OCI-LY7 (cell line): ENCODE measurements around the gene PRLHR. TPM values are rescaled to one million over a fixed set of nuclear protein-coding genes. Genes with fewer than 3 reads are reported as not detected.

ENCODE experiments used
- BruUV-seq: library from RNA; stranded (reverse); fragments of 400-500 nt; replicated peaks from 2 replicates; lab custom pipeline; 2021; lab: Mats Ljungman, UMichigan
- CTCF ChIA-PET: fragments of 300-600 bp; sonication (Branson Sonifier 250); formaldehyde crosslinking; loops from one replicate; lab custom pipeline; 2022; ENCODE audit warnings: antibody characterized with exemption; ENCODE audit not compliant: unreplicated experiment; lab: Charles Lee
- POLR2A ChIA-PET: fragments of 300-600 bp; sonication (Branson Sonifier 250); formaldehyde crosslinking; loops from one replicate; lab custom pipeline; 2022; ENCODE audit warnings: antibody characterized with exemption; lab: Charles Lee
- DNase-seq: peaks from one replicate; pipeline ENCODE4 v3.0.0-alpha.2; 2015; ENCODE audit warnings: low spot score
- H2AFZ ChIP-seq: fragments of 200-600 bp; sonication (generic), shearing (Covaris generic); 2 replicates; pipeline ENCODE4 v1.6.1; 2014; ENCODE audit warnings: mild to moderate bottlenecking, antibody characterized with exemption, low read length, moderate library complexity
- H3K27ac ChIP-seq: fragments of 200-600 bp; sonication (generic); 2 replicates; pipeline ENCODE4 v1.5.1; 2014; ENCODE audit warnings: mixed run types, low read depth, mild to moderate bottlenecking, moderate library complexity, low read length, inconsistent platforms; ENCODE audit not compliant: poor library complexity, severe bottlenecking
- H3K36me3 ChIP-seq: fragments of 200-600 bp; sonication (generic); 2 replicates; pipeline ENCODE4 v1.6.1; 2014; ENCODE audit warnings: mild to moderate bottlenecking, antibody characterized with exemption, low read length, moderate library complexity, mixed read lengths; ENCODE audit not compliant: insufficient read depth
- H3K4me1 ChIP-seq: fragments of 200-600 bp; sonication (generic); 2 replicates; pipeline ENCODE4 v1.5.1; 2014; ENCODE audit warnings: mild to moderate bottlenecking, low read length; ENCODE audit not compliant: insufficient read depth, poor library complexity, severe bottlenecking
- H3K4me2 ChIP-seq: fragments of 200-600 bp; sonication (generic); 2 replicates; pipeline ENCODE4 v1.6.1; 2014; ENCODE audit warnings: mild to moderate bottlenecking, low read length
- H3K4me3 ChIP-seq: fragments of 200-600 bp; sonication (generic); 2 replicates; pipeline ENCODE4 v1.5.1; 2014; ENCODE audit warnings: mild to moderate bottlenecking, low read depth, low read length; ENCODE audit not compliant: poor library complexity, severe bottlenecking
- H3K79me2 ChIP-seq: fragments of 200-600 bp; sonication (generic); 2 replicates; pipeline ENCODE4 v1.6.1; 2016; ENCODE audit warnings: low read depth, mild to moderate bottlenecking, low read length, moderate library complexity, mixed read lengths; ENCODE audit not compliant: insufficient read depth
- H3K9me2 ChIP-seq: fragments of 200-600 bp; sonication (generic); 2 replicates; pipeline ENCODE4 v1.6.1; 2016; ENCODE audit warnings: mild to moderate bottlenecking, low read length, mixed read lengths; ENCODE audit not compliant: insufficient read depth
- H3K9me3 ChIP-seq: fragments of 200-600 bp; sonication (generic); 2 replicates; pipeline ENCODE4 v1.6.1; 2014; ENCODE audit warnings: mild to moderate bottlenecking, mixed run types, low read length, mixed read lengths
- H4K20me1 ChIP-seq: fragments of 200-600 bp; sonication (generic); 2 replicates; pipeline ENCODE4 v1.6.1; 2014; ENCODE audit warnings: mild to moderate bottlenecking, antibody characterized with exemption, low read length, moderate library complexity, mixed read lengths; ENCODE audit not compliant: insufficient read depth
- CTCF ChIP-seq: fragments of 200-600 bp; sonication (generic); conservative IDR thresholded peaks from 2 replicates; pipeline ENCODE4 v1.5.1; 2014; ENCODE audit warnings: mild to moderate bottlenecking, antibody characterized with exemption, low read length, moderate library complexity, mixed read lengths
- EZH2phosphoT487 ChIP-seq: fragments of 200-600 bp; sonication (generic); IDR thresholded peaks from 2 replicates; pipeline ENCODE4 v1.6.1; 2018; ENCODE audit warnings: low read depth, borderline replicate concordance, mild to moderate bottlenecking, mixed run types, antibody characterized with exemption, low read length, moderate library complexity, mixed read lengths
- intact Hi-C: fragments of 100-400 bp; cut with micrococcal nuclease; formaldehyde crosslinking; loops from one replicate; pipeline ENCODE4 v1.10.0; 2022; ENCODE audit not compliant: unreplicated experiment
- total RNA-seq, 2 experiments: library from RNA; depleted of rRNA in 1 of 2; stranded (reverse); fragments of >200 nt in 1 of 2; shearing (Covaris generic) in 1 of 2; gene quantifications; 2 replicates each; pipeline ENCODE4 v1.2.3, GENCODE V29; 2014 to 2022

The PRLHR gene
- total RNA-seq, 2 experiments from 2014 or later = not detected

- Histone ChIP-seq H4K20me1 (no peaks in the 10 kb centered on the region), H3K4me3 (no peak overlapping the region), H3K4me2 (no peak overlapping the region), H3K27ac (no peak overlapping the region), H3K36me3 (no peaks in the 10 kb centered on the region), H3K4me1 (no peaks in the 10 kb centered on the region), H3K9me3 (no peaks in the 10 kb centered on the region), H2AFZ (no peak overlapping the region), H3K79me2 (no peaks in the 10 kb centered on the region), H3K9me2 (no peaks in the 10 kb centered on the region)
- no peak for DNase-seq
- no peak for TF ChIP-seq CTCF
- no peak for TF ChIP-seq EZH2phosphoT487
- BruUV-seq = no TSS peak
- ChIA-PET POLR2A (interaction anchor here (1.0 kb wide), 1 partner anchor 9 kb away, joined by 4 read pairs; no protein-coding TSS in a partner anchor), CTCF (no interaction called here)
- intact Hi-C loops = loop anchor here (2.0 to 10.0 kb wide), 3 partner anchors 52 to 235 kb away; no protein-coding TSS in a partner anchor
Observed at GRCh38 chr10:118569882-118570252, 25.6 kb downstream of the PRLHR start.

- H3K36me3 ChIP-seq = no peaks in the 10 kb centered on the region
- no peak for DNase-seq
- POLR2A ChIA-PET = interaction anchor here (0.6 to 1.0 kb wide), 2 partner anchors 9 to 1389 kb away, joined by 3 to 4 read pairs; no protein-coding TSS in a partner anchor
- no peaks in the 10 kb centered on the region for H4K20me1 ChIP-seq
- no peaks in the 10 kb centered on the region for H3K4me1 ChIP-seq
- intact Hi-C loops = loop anchor here (2.0 to 10.0 kb wide), 2 partner anchors 151 to 235 kb away; no protein-coding TSS in a partner anchor
- BruUV-seq = no TSS peak
- H3K9me3 ChIP-seq = no peaks in the 10 kb centered on the region
- no peak overlapping the region for H3K4me2 ChIP-seq
- TF ChIP-seq EZH2phosphoT487 = no peak
- no peak for TF ChIP-seq CTCF
- no peak overlapping the region for H3K4me3 ChIP-seq
- no peaks in the 10 kb centered on the region for H3K79me2 ChIP-seq
- H3K27ac ChIP-seq = no peak overlapping the region
- CTCF ChIA-PET = no interaction called here
- 0 out of 2 replicates have a peak overlapping the region, but pooled peaks have one; percentile 52 for H2AFZ ChIP-seq
- H3K9me2 ChIP-seq = no peaks in the 10 kb centered on the region
Observed at GRCh38 chr10:118569241-118569881, 26.1 kb downstream of the PRLHR start.
